A549 (cell line): Measurements from ENCODE around the gene BIRC5.

Experiments
- CTCF ChIP-seq: fragments of >200 bp; sonication (Bioruptor Twin); formaldehyde crosslinking; IDR thresholded peaks from 3 replicates; pipeline ENCODE4 v1.5.1; 2016
- FOSB ChIP-seq: fragments of 250-450 bp; sonication (Bioruptor Pico); IDR thresholded peaks from 2 replicates; pipeline ENCODE4 v1.5.0; 2020; ENCODE audit warnings: mild to moderate bottlenecking, moderate library complexity
- MAFK ChIP-seq: fragments of 450-650 bp; IDR thresholded peaks from 2 replicates; pipeline ENCODE4 v1.6.1; 2014; ENCODE audit not compliant: partially characterized antibody
- MYC ChIP-seq: IDR thresholded peaks from 2 replicates; pipeline ENCODE4 v1.6.1; 2012; ENCODE audit warnings: mild to moderate bottlenecking, inconsistent platforms, low read length, improper control_type of control experiment, borderline replicate concordance
- NFE2L2 ChIP-seq: fragments of 150-350 bp; conservative IDR thresholded peaks from 2 replicates; pipeline ENCODE4 v1.6.1; 2014; ENCODE audit warnings: low read length
- PHF8 ChIP-seq: fragments of 200-600 bp; sonication (generic); IDR thresholded peaks from 2 replicates; pipeline ENCODE4 v1.6.1; 2016; ENCODE audit warnings: low read depth, mild to moderate bottlenecking, antibody characterized with exemption, moderate library complexity, borderline replicate concordance
- POLR2A ChIP-seq: IDR thresholded peaks from 2 replicates; pipeline ENCODE4 v1.6.1; 2012; ENCODE audit warnings: mild to moderate bottlenecking, low read length
- RCOR1 ChIP-seq: fragments of 150-350 bp; IDR thresholded peaks from 2 replicates; pipeline ENCODE4 v1.6.1; 2014; ENCODE audit warnings: antibody characterized with exemption, low read length, low read depth

- TF ChIP-seq FOSB (CRISPR knock-in tag) = no peak
- no peak for TF ChIP-seq CTCF
- TF ChIP-seq RCOR1 = no peak
- no peak for TF ChIP-seq NFE2L2
- TF ChIP-seq POLR2A = no peak
- no peak for TF ChIP-seq PHF8
- no peak for TF ChIP-seq MAFK
- no peak for TF ChIP-seq MYC
These were observed 39.6 kb upstream of the BIRC5 start for GRCh38 chr17:78174346-78174869.
